22Rv1 (cell line): ENCODE data around the gene RAI2.

Experiments
- H3K27ac ChIP-seq: fragments of 450-650 bp; 2 replicates; pipeline ENCODE4 v1.5.1; 2017
- ZFX ChIP-seq: fragments of 450-650 bp; IDR thresholded peaks from 2 replicates; pipeline ENCODE4 v1.6.1; 2017; ENCODE audit warnings: antibody characterized with exemption, borderline replicate concordance
- TF ChIP-seq, protein P1 (sequence below): fragments of 450-650 bp; IDR thresholded peaks from 2 replicates; pipeline ENCODE4 v1.5.1; 2017; ENCODE audit warnings: mild to moderate bottlenecking

Gene RAI2

DNA sequence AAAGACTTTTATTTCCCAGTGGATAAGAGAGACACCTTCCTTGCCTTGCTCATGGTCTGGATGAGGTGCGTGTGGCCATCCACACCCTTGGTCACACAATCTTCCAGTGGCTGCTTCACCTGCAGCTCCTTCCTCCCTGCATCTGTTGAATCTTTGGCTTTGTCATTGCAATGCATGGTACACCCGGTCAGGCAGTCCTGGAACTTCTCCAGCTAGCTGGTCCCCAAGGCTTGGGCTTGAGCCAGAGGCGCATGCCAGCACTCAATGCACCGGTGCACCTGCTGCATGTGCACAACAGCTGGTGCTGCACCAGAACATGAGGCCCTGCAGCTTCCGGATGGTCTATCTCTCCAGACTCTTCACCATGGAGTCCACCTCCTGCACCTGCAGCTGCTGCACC, 92.1 kb downstream of the RAI2 start:
- no peak overlapping the region for H3K27ac ChIP-seq
- TF ChIP-seq, protein P1, sequence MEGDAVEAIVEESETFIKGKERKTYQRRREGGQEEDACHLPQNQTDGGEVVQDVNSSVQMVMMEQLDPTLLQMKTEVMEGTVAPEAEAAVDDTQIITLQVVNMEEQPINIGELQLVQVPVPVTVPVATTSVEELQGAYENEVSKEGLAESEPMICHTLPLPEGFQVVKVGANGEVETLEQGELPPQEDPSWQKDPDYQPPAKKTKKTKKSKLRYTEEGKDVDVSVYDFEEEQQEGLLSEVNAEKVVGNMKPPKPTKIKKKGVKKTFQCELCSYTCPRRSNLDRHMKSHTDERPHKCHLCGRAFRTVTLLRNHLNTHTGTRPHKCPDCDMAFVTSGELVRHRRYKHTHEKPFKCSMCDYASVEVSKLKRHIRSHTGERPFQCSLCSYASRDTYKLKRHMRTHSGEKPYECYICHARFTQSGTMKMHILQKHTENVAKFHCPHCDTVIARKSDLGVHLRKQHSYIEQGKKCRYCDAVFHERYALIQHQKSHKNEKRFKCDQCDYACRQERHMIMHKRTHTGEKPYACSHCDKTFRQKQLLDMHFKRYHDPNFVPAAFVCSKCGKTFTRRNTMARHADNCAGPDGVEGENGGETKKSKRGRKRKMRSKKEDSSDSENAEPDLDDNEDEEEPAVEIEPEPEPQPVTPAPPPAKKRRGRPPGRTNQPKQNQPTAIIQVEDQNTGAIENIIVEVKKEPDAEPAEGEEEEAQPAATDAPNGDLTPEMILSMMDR, result no peak
- no peak for TF ChIP-seq ZFX

DNA sequence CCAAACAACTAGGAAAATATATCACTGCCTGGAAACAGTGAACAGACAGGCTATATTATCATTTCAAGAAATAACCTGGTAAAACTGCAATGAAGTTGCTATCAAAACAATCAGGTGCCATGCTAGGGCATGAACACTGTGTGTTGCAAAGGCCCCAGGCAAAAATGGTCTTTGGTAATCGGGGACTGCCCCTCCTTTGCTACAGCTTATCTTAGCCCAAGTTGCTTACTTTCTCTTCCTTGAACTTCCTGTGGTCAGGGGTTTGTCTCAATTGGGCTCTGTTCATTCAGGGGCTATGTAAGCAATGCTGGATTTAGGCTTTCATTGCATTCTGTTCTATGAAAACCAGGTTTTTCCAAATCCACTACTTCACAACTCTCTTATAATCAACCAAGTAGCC, 93.4 kb downstream of the RAI2 start:
- TF ChIP-seq, protein P1, result no peak
- TF ChIP-seq ZFX, result no peak
- no peak overlapping the region for H3K27ac ChIP-seq

DNA sequence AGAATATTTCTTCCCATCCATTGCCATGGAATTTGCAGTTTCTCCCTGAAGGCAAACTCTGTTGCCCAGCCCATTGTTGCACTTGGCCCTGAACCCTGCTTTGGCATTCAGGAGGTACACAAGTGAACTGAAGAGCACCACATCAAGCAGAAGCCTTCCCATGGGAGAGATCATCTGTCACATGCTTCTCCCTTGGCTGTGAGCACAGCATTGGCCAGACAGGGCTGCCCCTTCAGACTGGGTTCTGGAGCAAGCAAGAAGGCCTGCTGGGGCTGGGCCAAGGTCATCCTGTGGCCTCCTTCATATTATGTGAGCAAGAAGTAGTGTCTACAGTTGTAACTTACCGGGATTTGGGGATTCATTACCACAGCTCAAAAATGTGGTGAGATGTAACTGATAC, 101.1 kb downstream of the RAI2 start:
- H3K27ac ChIP-seq, result no peak overlapping the region
- TF ChIP-seq, protein P1, result no peak
- no peak for TF ChIP-seq ZFX

DNA sequence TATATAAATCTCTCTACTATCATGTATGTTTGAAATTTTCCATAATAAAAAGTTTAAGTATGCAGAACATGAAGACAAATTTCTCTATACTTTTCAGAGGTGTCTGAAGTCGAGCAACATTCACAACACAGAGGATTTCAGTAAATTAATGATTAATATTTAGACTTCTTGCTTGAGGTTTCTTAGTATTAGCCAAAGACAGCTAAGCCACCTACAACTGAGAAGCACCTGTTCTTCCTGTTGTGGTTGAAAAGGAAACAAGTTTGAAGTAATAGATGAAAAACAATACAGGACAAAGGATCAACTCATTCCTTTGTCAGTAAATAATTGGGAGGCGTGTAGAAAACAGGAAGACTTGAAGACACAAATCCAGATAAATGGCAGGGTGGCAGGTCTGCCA, 102.7 kb downstream of the RAI2 start:
- TF ChIP-seq ZFX, result no peak
- TF ChIP-seq, protein P1, result no peak
- H3K27ac ChIP-seq, result no peak overlapping the region

DNA sequence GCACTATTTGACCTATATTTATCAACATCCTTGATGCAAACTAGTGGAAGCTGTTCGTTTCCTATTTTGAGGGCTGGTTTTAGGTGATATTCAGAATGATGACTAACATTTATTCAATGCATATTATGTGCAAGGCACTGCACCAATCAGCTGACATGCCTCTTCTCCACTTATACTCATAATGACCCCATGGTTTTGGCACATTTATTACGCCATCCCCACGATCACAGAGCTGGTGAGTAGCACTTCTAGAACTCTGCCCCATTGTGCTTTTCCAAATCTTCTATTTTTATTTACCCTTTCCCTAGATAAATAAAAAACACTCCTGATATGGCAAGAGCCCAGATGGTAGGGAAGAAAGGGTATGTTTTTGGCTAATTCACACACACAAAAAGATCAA, 110.7 kb downstream of the RAI2 start:
- TF ChIP-seq ZFX, result no peak
- TF ChIP-seq, protein P1, result no peak
- H3K27ac ChIP-seq, result no peak overlapping the region
